ENCODE data around the gene ARPIN. TPM values are rescaled to one million over a fixed set of nuclear protein-coding genes. Genes with fewer than 3 reads are reported as not detected.

Gene ARPIN
- total and polyA plus RNA-seq, 9 of the 15 experiments (the other 6 are each of a cell fraction or from before 2014, with no cell fraction given), result not detected

- DNase-seq (ENCODE audit: extremely low read depth in 1 of 4, low spot score in 3 of 4) (no peak), FAIRE-seq (no peak), ATAC-seq (no peak)
- Histone ChIP-seq H3K79me2 (ENCODE audit: control insufficient read depth, insufficient read depth, low read length) (no peaks in the 10 kb centered on the region), H3K9ac (ENCODE audit: insufficient read depth in 1 of 2, low read depth in 2 of 2, low read length in 2 of 2) (no peak overlapping the region), H4K20me1 (replicated peaks; ENCODE audit: control insufficient read depth, insufficient read depth, low read length) (no peaks in the 10 kb centered on the region), H3K9me1 (ENCODE audit: control insufficient read depth, insufficient read depth, low read length) (no peaks in the 10 kb centered on the region), H3K36me3 (ENCODE audit: control insufficient read depth, insufficient read depth, low read length) (peaks cover 34% of the 10 kb centered on the region; the same call in 2 of the 3 replicates), H3K4me3 (no peak overlapping the region), H3K9me3 (replicated peaks; ENCODE audit: control insufficient read depth, insufficient read depth, low read depth, low read length) (no peaks in the 10 kb centered on the region), H3K4me1 (replicated peaks in 1 of 2; ENCODE audit: control insufficient read depth in 2 of 2, insufficient read depth in 2 of 2, low read length in 2 of 2) (no peaks in the 10 kb centered on the region; a peak in 1 of 5 replicates), H3K4me2 (ENCODE audit: insufficient read depth, low read length) (no peak overlapping the region), H2AFZ (ENCODE audit: low read depth, low read length) (no peak overlapping the region), H3K27ac (ENCODE audit: extremely low read depth, low read depth, low read length) (no peak overlapping the region), H3K27me3 (ENCODE audit: control insufficient read depth in 2 of 2, insufficient read depth in 2 of 2, low read length in 2 of 2) (no peaks in the 10 kb centered on the region)
- intact Hi-C loops (cut with micrococcal nuclease), result no loop called here
- no TSS peak for BruUV-seq (replicated peaks)
- 50% methylated on average over 8 of the region's 9 CpGs for WGBS (ENCODE audit: insufficient coverage, low coverage, missing lambda C conversion rate)
- CTCF ChIA-PET (ENCODE audit: low intra/inter-chr PET ratio), result no interaction called here
- POLR2A ChIA-PET, result no interaction called here
- in situ Hi-C loops (cut with MboI), result no loop called here
- TF ChIP-seq ZNF512 (tag; IDR thresholded peaks at IDR 0.05), result peak; percentile 87
- TF ChIP-seq STAT6 (CRISPR knock-in tag; IDR thresholded peaks at IDR 0.05), result no peak
- no peak for TF ChIP-seq GATA2 (CRISPR knock-in tag; IDR thresholded peaks at IDR 0.05)
- TF ChIP-seq ZBED1 (IDR thresholded peaks at IDR 0.05), result no peak
- no peak for TF ChIP-seq RBM39 (optimal IDR thresholded peaks at IDR 0.05; ENCODE audit: low read depth, low read length)
- TF ChIP-seq NR0B1 (IDR thresholded peaks at IDR 0.05; ENCODE audit: partially characterized antibody), result no peak
- 0 out of 2 replicates have a peak, but pooled peaks have one; percentile 17 for TF ChIP-seq MTA1 (IDR thresholded peaks at IDR 0.05; ENCODE audit: borderline replicate concordance)
- no peak for TF ChIP-seq CHD2 (IDR thresholded peaks at IDR 0.05; ENCODE audit: low read depth, low read length)
- TF ChIP-seq TBP (optimal IDR thresholded peaks at IDR 0.05; ENCODE audit: low read depth, low read length), result no peak
- no peak for TF ChIP-seq SAFB (IDR thresholded peaks at IDR 0.05; ENCODE audit: borderline replicate concordance, low read depth, low read length)
- TF ChIP-seq ARHGAP35 (IDR thresholded peaks at IDR 0.05; ENCODE audit: partially characterized antibody), result peak; percentile 33
- TF ChIP-seq NFIX (CRISPR knock-in tag; IDR thresholded peaks at IDR 0.05; ENCODE audit: low read depth), result no peak
- TF ChIP-seq ZZZ3 (IDR thresholded peaks at IDR 0.05), result no peak
- no peak for TF ChIP-seq MXD1 (CRISPR knock-in tag; IDR thresholded peaks at IDR 0.05; ENCODE audit: borderline replicate concordance, poor library complexity, severe bottlenecking)
- TF ChIP-seq ZKSCAN3 (CRISPR knock-in tag; IDR thresholded peaks at IDR 0.05), result no peak
- 0 out of 4 replicates have a peak, but pooled peaks of 1 of the 2 experiments have one; percentile 18 for TF ChIP-seq HDAC1 (IDR thresholded peaks at IDR 0.05)
- TF ChIP-seq RFX7 (CRISPR knock-in tag; IDR thresholded peaks at IDR 0.05), result no peak
These were observed 53.9 kb downstream of the ARPIN start for GRCh38 chr15:89858661-89859458.
